OCI-LY7 (cell line): ENCODE results near the gene TMEM123.

ENCODE experiments used
- CTCF ChIP-seq: fragments of 200-600 bp; sonication (generic); conservative IDR thresholded peaks from 2 replicates; pipeline ENCODE4 v1.5.1; 2014; ENCODE audit warnings: mild to moderate bottlenecking, antibody characterized with exemption, low read length, moderate library complexity, mixed read lengths
- EZH2phosphoT487 ChIP-seq: fragments of 200-600 bp; sonication (generic); IDR thresholded peaks from 2 replicates; pipeline ENCODE4 v1.6.1; 2018; ENCODE audit warnings: low read depth, borderline replicate concordance, mild to moderate bottlenecking, mixed run types, antibody characterized with exemption, low read length, moderate library complexity, mixed read lengths

- TF ChIP-seq CTCF (no peak), EZH2phosphoT487 (no peak)
Observed at GRCh38 chr11:102429691-102430090, 22.9 kb downstream of the TMEM123 start.
